Endothelial cell of umbilical vein (primary cell): ENCODE data around the gene CD93.

ENCODE experiments used
- CTCF ChIP-seq, 2 donors: IDR thresholded peaks; 1 replicate in 1 of 2; 2 replicates in 1 of 2; pipeline ENCODE4 v1.5.1; 2011; ENCODE audit warnings: low read length in 2 of 2, mild to moderate bottlenecking in 2 of 2, moderate library complexity in 2 of 2, control low read depth in 1 of 2, inconsistent platforms in 1 of 2, low read depth in 1 of 2; ENCODE audit not compliant: insufficient read depth in 1 of 2; ENCODE audit errors: extremely low read depth in 1 of 2
- POLR2A ChIP-seq: IDR thresholded peaks from 2 replicates; pipeline ENCODE4 v1.6.1; 2012; ENCODE audit warnings: low read depth, mild to moderate bottlenecking, control low read depth, low read length
- POLR2AphosphoS5 ChIP-seq: IDR thresholded peaks from 2 replicates; pipeline ENCODE4 v1.6.1; 2012; ENCODE audit warnings: low read depth, mild to moderate bottlenecking, control low read depth, low read length, moderate library complexity; ENCODE audit not compliant: insufficient read depth

GRCh38 chr20:23114448-23115082 is 28.4 kb upstream of the CD93 start:
- TF ChIP-seq CTCF (IDR thresholded peaks at IDR 0.05; ENCODE audit: extremely low read depth in 1 of 2, insufficient read depth in 1 of 2, low read depth in 1 of 2, low read length in 2 of 2) (no peak), POLR2A (no peak), POLR2AphosphoS5 (no peak)
